HPDE6-E6E7 (cell line): ENCODE results near the gene GUCD1.
"Not testable (repeated sequence)": the region's sequence is repeated elsewhere in the genome, so short reads cannot be mapped to it uniquely, and the experiment has no call there.

Experiments
- DNase-seq: peaks from one replicate; pipeline ENCODE4 v3.0.0; 2011; ENCODE audit warnings: missing footprints; ENCODE audit errors: extremely low spot score

Gene GUCD1

DNA sequence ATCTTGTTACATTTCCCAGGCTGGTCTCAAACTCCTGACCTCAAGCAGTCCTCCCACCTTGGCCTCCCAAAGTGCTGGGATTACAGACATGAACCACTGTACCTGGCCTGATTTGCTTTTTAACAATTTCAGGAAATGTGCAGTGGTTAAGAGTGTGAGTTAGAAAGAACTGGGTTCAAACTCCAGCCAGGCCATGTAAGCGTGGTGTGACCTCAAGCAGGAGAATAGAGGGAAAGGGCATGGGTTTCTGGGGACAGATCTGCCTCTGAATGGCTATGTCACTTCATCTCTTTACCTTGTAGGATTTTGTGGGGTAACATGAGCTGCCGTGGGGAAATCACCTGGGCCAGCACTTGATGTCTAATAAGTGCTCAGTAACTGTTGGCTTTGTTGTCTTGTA is 10.1 kb upstream of the GUCD1 start:
- DNase-seq = no peak

DNA sequence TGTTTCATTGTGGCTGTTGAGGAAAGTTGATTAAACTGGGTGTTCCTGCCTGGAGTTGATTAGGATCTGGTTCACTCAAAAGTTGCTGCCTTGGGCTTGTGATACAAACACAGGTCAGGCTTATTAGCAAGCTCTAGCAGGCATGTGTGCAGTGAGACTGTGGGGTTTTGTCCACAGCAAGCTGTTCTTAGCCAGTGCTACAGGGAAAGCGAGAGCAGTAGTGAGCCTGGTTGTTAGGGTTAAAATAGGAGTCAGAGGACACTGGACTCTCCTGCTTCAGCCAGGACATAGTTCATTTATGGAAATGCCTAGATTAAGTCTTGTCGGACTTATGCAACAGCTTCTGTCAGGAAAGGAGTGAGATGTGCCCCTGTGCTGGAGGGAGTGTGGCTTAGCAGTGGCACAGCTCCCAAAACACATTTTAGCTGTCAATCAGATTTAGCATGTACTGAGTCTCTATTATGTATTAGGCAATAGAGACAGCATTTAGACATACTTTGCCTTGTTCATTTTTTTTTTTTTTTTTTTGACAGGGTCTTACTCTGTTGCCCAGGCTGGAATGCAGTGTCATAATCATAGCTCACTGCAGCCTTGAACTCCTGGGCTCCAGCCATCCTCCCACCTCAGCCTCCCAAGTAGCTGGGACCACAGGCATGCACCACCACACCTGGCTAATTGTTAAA is 9.6 kb upstream of the GUCD1 start:
- no peak for DNase-seq

DNA sequence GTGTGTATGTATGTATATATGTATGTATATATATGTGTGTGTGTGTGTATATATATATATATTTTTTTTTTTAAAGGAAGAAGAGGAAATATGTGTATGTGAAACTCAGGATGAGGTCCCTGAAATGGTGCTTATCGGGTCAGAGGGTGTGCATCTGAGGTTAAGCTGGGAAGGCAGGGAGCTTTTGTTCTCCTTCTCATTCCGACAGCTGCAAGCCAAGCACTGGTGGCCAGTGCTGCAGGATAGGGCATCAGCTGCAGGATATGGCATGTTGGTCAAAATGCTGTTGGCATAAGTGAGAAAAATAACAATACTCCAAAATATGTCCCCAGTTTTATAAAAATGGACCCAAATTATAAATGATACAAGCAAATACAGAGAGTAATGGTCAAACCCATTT is 8.3 kb upstream of the GUCD1 start:
- no peak for DNase-seq

DNA sequence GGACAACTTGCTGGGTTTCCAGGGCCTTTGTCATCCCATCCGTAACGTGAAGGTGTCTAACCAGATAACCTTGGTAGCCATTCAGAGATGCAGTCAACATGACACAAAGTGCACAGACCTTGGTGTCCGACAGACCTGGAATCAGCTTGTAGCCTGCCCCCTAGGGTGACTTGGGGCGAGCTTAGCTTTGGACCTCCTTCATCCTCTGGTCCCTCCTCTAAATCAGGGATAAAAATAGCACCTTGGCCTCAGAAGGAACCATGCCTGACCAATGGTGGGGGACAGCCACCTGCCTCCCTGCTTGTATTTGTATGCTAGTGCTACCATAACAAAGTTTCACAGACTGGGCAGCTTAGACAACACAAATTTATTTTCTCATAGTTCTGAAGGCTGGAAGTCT is 4.5 kb upstream of the GUCD1 start:
- no peak for DNase-seq

DNA sequence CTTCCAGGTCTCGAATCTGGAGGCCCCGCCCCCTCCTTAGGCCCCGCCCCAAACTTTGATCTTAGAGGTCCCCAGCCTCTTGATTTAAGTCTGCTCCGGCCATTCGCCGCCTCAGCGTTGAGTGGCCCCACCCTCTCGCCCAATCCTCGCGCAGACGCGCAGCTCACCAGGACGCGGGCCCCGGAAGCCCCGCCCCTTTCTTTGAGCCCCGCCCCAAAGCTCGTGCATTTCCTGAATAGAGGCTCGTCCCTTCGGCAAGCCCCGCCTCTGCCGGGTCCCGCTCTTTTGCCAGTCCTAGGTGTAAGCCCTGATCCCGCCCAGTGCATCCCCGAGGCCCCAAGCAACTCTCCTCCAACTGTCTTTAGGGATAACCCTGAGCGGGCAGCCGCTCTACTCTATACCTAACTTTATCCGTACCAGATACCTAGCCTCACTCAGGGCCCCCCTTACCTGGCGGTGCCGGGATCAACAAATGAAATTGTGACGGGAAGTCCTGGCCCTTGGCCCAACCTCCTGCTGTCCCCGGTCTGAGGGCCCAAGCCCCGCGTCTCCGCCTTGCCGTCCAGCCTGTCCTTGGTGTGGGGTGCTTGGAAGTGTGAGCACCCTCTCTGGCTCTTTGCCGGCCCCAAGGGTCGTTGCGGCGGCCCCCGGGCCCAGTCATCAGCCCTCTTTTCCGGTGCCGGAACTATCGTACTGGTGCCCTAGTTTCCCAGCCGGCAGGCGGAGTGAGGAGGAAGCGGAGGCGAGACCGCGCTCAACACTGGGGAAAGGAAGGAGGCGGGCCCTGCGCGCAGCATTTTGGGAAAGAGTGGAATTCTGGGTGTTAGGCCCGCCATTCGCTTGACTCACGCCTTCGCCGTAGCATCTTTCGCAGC is 464 bp upstream of the GUCD1 start, which contains the start of gene SNRPD3:
Gene SNRPD3 (plus strand): TSS at position 835 of the 875 bp plus-strand sequence. CDS start 1,676 bp downstream, outside the sequence.
- DNase-seq = peak; percentile 99

GRCh38 chr22:24553597-24554312 is 1.2 kb downstream of the GUCD1 start:
- DNase-seq = no peak

- not testable (repeated sequence) for DNase-seq
Measured at GRCh38 chr22:24552503-24553286, 2.2 kb downstream of the GUCD1 start.

DNA sequence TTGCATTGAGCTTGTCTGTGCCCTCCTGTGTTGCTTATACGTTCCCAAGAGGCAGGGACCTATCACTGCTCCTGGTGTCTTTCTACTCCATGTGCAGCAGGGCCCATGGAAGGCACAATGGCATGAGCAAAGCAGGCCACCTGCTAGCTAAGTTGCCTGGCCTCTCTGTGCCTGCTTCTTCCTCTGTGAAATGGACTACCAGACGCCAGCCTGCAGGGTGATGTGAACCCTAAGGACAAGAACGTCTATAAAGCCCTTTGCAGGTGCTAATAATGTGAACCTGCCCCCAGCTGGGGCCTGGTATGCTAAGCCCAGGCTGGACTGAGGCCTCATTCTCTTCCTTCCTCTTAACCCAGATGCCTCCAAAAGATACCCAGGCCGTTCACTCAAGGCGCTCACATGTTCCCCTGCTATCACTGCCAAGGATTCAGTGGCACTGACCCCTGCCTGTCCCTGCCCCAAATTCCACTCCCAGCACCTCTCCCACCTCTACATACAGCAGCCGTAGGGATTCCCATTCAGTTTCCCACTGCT is 4.0 kb downstream of the GUCD1 start:
- no peak for DNase-seq

- no peak for DNase-seq
Measured at GRCh38 chr22:24550028-24550901, 4.7 kb downstream of the GUCD1 start.

- DNase-seq = no peak
Measured at GRCh38 chr22:24548812-24549211, 6.1 kb downstream of the GUCD1 start.

DNA sequence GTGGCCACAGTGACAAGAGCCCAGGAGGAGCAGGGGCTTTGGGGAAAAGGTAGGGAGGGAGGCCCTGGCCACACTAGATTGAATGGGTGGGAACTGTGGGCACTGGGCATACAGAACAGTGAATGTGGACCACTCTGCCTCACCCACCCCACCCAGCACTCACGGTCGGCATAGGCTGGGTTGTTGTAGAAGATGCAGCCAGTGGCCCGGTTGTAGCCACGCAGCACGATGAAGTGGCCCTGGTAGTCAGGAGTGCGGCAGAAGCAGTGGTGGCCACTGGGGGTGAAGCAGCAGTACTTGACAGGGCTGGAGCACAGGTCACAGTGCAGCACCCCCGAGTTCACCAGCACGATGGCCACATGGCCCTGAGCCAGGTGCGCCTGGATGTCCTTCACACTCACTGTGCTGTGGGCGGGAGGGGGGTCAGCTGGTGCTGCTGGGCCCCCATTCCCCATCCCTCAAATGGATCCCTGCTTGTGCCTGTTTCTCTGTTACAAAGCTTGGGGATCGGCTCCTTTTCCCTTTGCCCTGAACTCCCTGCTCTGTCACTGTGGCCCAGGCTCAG is 11.2 kb downstream of the GUCD1 start:
- no peak for DNase-seq

GRCh38 chr22:24543185-24543601 is 11.7 kb downstream of the GUCD1 start:
- no peak for DNase-seq

DNA sequence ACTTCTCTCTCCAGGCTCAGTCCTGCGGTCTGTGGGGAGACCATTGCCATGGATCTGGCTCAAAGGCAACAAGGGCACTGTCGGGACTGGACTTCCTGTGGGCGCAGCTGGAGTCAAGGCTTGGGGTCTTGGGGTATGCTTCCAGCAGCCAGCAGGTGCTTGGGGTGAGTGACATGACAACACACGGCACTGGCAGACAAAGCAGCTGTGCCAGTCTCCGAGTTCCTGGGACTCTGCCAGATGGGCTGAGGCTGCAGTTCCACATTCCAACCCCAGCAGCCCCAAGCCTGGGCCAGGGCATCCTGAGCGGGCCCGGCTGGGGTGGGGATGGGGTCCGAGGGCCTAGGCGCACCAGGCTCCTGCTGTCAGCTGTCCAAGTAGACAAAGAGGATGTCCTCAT is 12.3 kb downstream of the GUCD1 start:
- DNase-seq = no peak

GRCh38 chr22:24541681-24542515 is 13.0 kb downstream of the GUCD1 start:
- no peak for DNase-seq

DNA sequence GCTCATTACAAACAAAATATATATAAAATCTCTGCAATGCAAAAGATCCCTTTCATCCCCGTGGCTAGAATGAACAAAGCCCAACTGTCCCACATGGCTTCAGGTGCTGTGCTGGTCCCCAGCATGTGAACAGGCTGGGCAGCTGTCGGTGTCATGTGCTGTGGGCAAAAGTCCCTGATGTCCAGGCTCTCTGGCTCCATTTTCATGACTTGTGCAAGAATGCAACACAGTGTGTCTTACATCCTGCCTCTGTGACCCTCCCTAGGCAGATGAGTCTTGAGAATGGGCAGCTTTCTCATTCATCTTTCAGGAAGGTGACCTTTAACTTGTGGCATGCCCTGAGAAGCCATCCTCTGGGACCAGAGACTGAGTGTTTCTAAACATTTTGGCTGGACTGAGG is 14.5 kb downstream of the GUCD1 start:
- DNase-seq = no peak

DNA sequence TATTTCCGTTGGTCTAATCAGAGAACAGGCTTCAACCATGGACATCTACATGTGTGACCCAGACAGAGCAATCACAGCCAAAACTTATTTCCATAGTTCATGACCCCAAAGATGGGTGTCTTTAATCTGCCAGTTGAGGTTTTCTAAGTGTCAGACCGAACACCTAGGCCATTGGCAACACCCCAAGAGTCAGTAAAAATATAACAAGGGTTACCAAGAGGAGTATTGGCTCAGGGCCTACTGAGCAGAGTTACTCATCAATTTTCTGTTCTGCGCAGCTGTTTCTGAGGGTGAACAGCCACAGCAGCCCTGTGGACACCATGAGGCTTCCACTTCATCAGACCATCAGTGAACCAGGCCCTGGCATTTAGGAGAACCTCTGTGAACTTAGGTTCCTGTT is 18.8 kb downstream of the GUCD1 start:
- no peak for DNase-seq

DNA sequence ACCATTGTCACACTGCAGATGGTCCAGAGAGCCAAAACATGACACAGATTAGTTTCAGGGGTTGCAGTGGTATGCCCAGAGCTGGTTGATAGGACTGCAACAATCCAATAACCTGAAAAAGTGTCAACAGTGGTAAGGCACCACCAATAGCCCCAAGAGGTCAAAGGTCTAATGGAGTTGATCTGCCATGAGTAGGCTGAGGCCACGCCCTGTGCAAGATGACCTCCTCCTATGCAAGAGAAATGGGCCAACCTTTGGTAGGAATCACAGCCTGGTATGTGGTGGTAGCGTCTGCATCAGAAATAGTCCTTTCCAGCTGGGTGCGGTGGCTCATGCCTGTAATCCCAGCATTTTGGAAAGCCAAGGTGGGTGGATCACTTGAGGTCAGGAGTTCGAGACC is 19.6 kb downstream of the GUCD1 start:
- no peak for DNase-seq

GRCh38 chr22:24532075-24532474 is 22.9 kb downstream of the GUCD1 start:
- DNase-seq = no peak

GRCh38 chr22:24530968-24531367 is 24.0 kb downstream of the GUCD1 start:
- not testable (repeated sequence) for DNase-seq
